HPDE6-E6E7 (cell line): ENCODE measurements around the gene FBXL7.

Source experiments
- DNase-seq: peaks from one replicate; pipeline ENCODE4 v3.0.0; 2011; ENCODE audit warnings: missing footprints; ENCODE audit errors: extremely low spot score

Gene FBXL7

GRCh38 chr5:15501091-15501791 lies 1.3 kb downstream of the FBXL7 start:
- no peak for DNase-seq

GRCh38 chr5:15502208-15502607 lies 2.2 kb downstream of the FBXL7 start:
- no peak for DNase-seq

GRCh38 chr5:15506146-15506545 lies 6.2 kb downstream of the FBXL7 start:
- DNase-seq, result no peak

GRCh38 chr5:15506897-15507296 lies 6.9 kb downstream of the FBXL7 start:
- DNase-seq, result no peak

GRCh38 chr5:15510092-15510491 lies 10.1 kb downstream of the FBXL7 start:
- DNase-seq, result no peak

GRCh38 chr5:15510831-15511230 lies 10.9 kb downstream of the FBXL7 start:
- DNase-seq, result no peak

GRCh38 chr5:15513431-15513830 lies 13.5 kb downstream of the FBXL7 start:
- no peak for DNase-seq

- DNase-seq, result no peak
These were observed 13.9 kb downstream of the FBXL7 start for GRCh38 chr5:15513911-15514310.

GRCh38 chr5:15515229-15515628 lies 15.2 kb downstream of the FBXL7 start:
- DNase-seq, result no peak

GRCh38 chr5:15516486-15516885 lies 16.5 kb downstream of the FBXL7 start:
- DNase-seq, result no peak

- no peak for DNase-seq
These were observed 18.8 kb downstream of the FBXL7 start for GRCh38 chr5:15518786-15519185.

GRCh38 chr5:15520856-15521255 lies 20.9 kb downstream of the FBXL7 start:
- no peak for DNase-seq

GRCh38 chr5:15521381-15522186 lies 21.6 kb downstream of the FBXL7 start:
- DNase-seq, result no peak

- no peak for DNase-seq
These were observed 22.2 kb downstream of the FBXL7 start for GRCh38 chr5:15522187-15522520.

GRCh38 chr5:15524712-15525111 lies 24.7 kb downstream of the FBXL7 start:
- DNase-seq, result no peak

GRCh38 chr5:15525703-15526275 lies 25.8 kb downstream of the FBXL7 start:
- no peak for DNase-seq

- no peak for DNase-seq
These were observed 26.4 kb downstream of the FBXL7 start for GRCh38 chr5:15526413-15526812.

GRCh38 chr5:15528476-15528875 lies 28.5 kb downstream of the FBXL7 start:
- DNase-seq, result no peak

GRCh38 chr5:15529013-15529412 lies 29.0 kb downstream of the FBXL7 start:
- DNase-seq, result no peak

- DNase-seq, result no peak
These were observed 29.8 kb downstream of the FBXL7 start for GRCh38 chr5:15529821-15530220.

GRCh38 chr5:15533129-15533893 lies 33.3 kb downstream of the FBXL7 start:
- DNase-seq, result no peak

GRCh38 chr5:15535938-15536337 lies 36.0 kb downstream of the FBXL7 start:
- no peak for DNase-seq
